ENCODE data around the gene CMTM7.
A peak's percentile ranks its signal among the peaks of the same experiment; 100 is the strongest.
"Not testable (repeated sequence)": the region's sequence is repeated elsewhere in the genome, so short reads cannot be mapped to it uniquely, and the experiment has no call there.

CMTM7 gene

DNA sequence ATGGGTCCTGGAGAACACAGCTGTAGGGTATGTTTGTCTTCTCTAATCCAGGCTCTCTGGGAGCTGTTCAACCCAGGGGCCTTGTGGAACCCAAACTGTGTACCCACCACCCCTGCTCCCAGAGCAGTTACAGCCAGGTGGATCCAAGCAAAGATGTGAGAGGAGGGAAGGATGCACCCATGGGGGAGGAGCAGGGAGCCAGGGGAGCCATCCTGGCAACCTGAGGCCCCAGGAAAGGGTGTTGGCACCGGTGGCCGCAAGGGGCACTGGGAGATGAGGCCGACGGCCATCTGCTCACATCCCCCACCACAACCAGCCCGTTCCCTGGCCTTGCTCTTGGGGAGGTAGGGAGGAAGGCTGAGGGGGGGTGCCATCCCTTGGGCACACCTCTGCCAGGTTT lies 67.8 kb downstream of the CMTM7 start:
- DNase-seq (ENCODE audit: low read depth, low spot score) = no peak

DNA sequence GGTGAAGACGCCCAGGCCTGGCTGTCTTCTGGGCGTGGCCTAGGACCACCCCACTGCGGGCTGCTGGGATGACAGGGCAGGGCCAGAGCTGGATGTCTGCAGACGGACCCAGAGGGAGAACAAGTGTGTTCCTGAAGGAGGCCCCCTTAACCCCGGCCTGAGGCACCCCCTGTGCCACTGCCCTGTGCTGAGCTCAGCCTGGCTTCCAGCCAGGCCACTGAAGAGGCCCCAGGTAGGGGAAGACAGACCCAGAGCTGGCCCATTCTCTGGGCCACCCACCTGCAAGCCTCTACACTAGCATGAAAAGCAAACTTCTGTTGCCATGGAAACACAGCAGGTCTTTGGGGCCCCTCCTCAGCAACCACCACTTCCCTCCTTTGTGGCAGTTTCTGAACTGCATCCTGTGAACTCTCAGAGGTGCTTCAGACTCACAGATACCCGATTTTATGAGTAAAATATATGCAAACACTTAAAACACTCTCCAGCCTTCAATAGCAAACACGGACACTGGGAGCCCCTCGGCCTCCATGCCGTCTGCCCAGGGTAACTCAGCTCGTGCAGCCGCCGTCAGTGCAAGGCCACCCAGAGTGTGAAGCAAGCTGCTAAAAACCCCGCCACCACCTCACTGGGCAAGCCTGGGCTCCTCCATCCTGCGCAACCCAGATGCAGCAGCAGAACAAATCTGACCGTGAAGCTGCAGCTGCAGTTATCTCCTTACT lies 68.5 kb downstream of the CMTM7 start:
- peak; percentile 86 for DNase-seq (ENCODE audit: low read depth, low spot score)

DNA sequence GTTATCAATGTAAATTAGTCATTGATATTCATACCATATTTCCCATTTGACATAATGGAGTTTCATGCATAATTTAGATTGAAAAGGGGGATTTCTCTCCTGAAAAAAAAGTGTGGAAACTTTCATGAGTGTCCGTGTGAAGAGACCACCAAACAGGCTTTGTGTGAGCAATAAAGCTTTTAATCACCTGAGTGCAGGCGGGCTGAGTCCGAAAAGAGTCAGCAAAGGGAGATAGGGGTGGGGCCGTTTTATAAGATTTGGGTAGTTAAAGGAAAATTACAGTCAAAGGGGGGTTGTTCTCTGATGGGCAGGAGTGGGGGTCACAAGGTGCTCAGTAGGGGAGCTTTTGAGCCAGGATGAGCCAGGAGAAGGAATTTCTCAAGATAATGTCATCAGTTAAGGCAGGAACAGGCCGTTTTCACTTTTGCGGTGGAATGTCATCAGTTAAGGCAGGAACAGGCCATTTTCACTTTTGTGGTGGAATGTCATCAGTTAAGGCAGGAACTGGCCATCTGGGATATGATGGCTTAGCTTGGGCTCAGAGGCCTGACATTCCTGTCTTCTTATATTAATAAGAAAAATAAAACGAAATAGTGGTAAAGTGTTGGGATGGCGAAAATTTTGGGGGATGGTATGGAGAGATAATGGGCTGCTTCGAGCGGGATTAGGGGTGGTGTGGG lies 69.3 kb downstream of the CMTM7 start:
- not testable (repeated sequence) for DNase-seq (ENCODE audit: low read depth, low spot score)

DNA sequence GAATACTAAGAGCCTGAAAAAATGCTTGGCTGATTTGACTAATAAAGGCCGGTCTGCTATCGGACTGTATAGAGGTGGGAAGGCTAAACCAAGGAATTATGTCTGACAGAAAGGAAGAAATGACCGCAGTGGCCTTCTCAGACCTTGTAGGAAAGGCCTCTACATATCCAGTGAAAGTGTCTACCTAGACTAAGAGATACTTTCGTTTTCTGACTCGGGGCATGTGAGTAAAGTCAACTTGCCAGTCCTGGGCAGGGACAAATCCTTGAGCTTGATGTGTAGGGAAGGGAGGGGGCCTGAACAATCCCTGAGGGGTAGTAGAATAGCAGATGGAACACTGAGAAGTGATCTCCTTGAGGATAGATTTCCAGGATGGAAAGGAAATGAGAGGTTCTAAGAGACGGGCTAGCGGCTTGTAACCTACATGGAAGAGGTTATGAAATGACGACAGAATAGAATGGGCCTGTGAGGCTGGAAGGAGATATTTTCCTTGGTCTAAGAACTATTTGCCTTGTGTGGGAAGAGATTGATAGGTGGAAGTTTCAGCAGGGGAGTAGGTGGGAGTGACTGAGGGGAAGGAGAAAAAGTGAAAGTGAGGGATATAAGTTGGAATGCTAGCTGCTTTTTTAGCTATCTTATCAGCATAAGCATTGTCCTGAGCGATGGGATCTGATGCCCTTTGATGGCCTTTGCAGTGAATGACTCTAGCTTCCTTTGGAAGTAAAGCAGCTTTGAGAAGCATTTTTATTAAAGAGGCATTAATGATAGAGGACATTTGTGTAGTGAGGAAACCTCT lies 70.7 kb downstream of the CMTM7 start:
- not testable (repeated sequence) for DNase-seq (ENCODE audit: low read depth, low spot score)

DNA sequence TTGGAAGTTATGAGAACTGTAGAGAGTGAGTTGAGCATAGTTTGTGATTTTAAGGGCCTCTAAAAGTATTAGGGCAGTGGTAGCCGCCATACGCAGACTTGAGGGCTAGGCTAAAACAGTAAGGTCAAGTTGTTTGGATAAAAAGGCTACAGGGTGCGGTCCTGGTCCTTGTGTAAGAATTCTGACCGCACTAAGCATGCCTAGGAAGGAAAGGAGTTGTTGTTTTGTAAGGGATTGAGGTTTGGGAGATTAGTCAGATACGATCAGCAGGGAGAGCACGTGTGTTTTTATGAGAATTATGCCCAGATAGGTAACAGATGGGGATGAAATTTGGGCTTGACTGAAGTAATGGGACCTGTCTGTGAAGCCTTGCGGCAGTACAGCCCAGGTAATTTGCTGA lies 71.8 kb downstream of the CMTM7 start:
- not testable (repeated sequence) for DNase-seq (ENCODE audit: low read depth, low spot score)

DNA sequence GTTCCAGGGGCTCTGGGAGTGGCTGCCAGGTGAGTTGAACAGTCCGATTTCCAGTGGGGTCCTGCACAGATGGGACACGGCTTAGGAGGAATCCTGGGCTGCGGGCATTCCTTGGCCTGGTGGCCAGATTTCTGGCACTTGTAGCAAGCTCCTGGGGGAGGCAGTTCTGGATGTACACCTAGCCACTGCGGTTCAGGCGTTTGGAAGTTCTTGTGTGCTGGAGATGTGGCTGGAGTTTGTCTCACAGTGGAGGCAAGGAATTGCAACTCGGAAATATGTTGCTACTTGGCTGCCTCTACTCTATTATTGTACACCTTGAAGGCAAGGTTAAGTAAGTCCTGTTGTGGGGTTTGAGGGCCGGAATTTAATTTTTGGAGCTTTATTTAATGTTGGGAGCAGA lies 73.1 kb downstream of the CMTM7 start:
- DNase-seq (ENCODE audit: low read depth, low spot score) = not testable (repeated sequence)

DNA sequence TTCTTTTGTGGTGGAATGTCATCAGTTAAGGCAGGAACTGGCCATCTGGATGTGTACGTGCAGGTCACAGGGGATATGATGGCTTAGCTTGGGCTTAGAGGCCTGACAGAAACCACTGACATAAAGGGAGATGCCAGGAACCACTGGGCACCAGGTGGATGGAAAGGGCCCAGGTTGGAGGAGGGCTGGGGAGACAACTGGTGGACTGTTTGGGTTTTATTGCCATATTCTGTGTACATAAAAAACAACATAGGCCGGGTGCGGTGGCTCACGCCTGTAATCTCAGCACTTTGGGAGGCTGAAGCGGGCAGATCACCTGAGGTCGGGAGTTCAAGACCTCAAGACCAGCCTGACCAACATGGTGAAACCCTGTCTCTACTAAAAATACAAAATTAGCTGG lies 75.2 kb downstream of the CMTM7 start:
- not testable (repeated sequence) for DNase-seq (ENCODE audit: low read depth, low spot score)

DNA sequence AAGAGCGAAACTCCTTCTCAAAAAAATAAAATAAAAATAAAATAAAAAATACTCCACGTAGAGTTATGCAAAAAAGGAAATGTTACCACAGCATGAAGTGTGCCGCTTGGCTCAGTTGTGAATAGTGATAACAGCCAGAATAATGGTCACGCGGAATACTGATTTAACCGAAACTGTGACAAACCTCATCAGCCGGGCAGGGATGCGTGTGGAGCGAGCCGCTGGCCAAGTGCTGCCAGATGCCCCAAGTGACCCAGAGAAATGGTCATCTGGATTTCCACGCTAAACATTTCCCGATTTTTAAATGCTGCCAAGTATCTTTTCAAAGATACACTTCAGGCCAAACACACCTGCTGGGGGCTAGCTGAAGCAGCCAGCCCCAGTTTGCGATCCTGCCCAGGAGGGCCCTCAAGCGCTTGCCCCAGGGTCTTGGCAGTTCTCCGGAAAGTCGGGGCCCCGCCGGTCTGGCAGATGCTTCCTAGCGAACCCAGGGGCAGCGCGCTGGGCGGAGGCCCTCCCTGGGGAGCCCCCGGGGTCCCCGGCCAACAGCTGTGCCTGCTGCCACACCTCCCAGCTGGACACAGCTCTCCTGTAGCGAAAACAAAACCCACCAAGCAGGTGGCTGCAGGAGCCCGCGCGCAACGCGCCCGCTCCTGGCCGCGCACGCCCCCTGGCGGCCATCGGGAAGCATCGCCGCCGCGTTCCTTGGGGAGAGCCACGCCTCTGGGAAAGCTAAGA lies 75.8 kb downstream of the CMTM7 start:
- DNase-seq (ENCODE audit: low read depth, low spot score) = peak; percentile 17

DNA sequence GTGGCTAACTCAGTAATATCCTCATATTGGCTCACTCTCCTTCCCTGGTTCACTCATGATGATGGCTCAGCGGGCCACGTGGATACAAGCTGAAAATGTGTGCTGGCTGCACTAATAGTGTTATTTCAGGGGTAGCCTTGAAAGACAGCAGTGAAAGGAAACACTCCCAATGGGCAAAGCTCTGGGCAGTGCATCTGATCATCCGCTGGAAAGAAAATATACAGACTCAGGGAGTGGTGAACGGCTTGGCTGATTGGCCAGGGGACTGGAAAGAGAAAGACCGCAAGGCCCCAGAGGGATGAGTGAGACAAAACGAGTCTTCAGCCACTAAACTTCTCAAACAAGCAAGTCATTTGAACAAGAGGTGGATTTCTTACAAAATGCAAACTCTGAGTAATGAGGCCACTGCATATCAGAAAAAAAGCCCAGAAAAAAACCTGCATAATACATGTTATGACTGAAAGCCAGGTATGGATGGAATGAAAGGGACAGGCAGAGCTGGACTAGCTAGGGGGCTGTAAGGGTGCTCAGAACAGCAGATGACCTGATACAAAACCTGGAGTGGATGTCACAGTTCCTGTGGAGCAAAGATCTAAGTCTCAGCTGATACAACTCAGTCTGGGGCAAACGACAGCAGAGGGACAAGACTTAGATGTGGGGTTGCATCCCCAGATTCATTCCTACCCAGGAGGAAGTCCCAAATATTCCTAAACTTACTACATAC lies 77.7 kb downstream of the CMTM7 start:
- no peak for DNase-seq (ENCODE audit: low read depth, low spot score)

DNA sequence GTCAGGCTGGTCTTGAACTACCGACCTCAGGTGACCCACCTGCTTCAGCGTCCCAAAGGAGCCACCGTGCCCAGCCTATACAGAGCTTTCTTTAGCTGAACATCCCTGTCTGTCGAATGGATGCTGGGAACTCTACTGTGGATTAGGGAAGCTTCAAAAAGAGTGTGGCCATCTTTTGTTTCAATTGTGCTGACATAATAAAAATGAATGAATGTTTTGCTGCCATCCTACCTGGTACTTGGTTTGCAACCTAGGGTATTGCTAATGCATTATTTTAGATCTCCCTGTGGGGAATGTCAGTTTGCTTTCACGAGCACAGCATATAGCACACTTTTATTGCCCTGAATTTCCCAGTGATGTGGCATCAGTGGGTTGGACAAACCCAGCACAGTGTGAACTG lies 78.7 kb downstream of the CMTM7 start:
- DNase-seq (ENCODE audit: low read depth, low spot score) = no peak

DNA sequence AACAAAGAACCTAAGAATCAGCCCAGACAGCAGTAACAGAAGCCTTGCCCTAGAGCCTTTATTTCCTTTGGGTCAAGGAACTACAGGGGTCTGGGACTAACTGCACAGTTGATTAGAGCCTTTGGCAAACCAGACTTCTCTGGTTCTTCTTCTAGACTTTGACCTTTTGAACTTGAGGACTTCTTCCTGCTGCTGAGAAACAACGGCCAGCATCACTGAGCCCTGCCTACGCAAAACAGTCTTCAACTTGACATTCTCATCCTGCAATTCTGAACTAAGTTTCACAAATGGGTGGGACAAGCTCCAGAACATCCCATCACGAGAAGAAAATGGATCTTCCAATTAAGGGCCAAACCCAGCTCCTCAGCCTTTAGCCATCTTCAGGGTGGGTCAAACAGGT lies 79.6 kb downstream of the CMTM7 start:
- DNase-seq (ENCODE audit: low read depth, low spot score) = no peak

DNA sequence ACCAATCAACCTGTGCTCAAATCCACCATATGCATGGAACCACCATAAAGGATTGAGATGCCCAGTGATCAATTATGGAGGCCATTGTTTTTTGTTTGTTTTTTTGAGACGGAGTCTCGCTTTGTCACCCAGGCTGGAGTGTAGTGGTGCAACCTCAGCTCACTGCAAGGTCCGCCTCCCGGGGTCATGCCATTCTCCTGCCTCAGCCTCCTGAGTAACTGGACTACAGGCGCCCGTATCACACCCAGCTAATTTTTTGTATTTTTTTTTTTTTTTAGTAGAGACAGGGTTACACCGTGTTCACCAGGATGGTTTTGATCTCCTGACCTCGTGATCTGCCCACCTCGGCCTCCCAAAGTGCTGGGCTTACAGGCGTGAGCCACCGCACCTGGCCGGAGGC lies 80.5 kb downstream of the CMTM7 start:
- not testable (repeated sequence) for DNase-seq (ENCODE audit: low read depth, low spot score)

DNA sequence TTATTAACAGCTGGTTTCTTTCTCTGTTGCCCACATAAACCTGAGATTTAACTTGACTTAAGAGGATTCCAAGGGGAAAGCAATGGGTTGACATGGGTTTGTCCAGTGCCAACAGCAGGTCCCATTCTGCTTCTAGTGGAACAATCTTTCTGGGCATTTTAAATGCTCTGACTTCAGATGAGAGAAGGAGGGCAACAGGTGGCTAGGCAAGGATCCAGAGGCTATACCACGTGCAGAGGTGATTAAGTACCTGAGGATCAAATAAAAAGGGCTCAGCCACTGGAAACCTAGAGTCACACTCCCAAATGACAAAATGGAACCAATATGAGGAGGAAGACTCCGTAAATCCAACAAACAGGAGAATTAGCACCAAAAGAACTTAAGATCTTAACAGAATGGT lies 82.5 kb downstream of the CMTM7 start:
- DNase-seq (ENCODE audit: low read depth, low spot score) = no peak

DNA sequence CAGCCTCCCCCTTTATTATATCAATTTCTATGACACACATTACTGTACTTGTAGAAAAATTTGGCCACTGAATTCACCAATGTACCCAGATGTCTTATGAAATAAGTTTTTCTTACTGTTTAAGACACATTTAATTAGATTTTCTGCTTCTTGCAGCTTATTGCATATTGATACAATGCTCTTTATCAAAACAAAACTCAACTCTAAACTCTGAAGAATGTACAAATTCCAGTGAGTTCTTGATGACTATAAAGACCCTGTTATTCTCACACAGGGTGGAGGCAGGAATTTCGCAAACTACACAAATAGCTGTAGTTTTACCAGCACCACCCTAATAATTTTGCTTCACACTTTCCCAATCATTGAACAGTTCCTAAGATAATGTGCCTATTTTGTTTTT lies 89.0 kb downstream of the CMTM7 start:
- no peak for DNase-seq (ENCODE audit: low read depth, low spot score)

DNA sequence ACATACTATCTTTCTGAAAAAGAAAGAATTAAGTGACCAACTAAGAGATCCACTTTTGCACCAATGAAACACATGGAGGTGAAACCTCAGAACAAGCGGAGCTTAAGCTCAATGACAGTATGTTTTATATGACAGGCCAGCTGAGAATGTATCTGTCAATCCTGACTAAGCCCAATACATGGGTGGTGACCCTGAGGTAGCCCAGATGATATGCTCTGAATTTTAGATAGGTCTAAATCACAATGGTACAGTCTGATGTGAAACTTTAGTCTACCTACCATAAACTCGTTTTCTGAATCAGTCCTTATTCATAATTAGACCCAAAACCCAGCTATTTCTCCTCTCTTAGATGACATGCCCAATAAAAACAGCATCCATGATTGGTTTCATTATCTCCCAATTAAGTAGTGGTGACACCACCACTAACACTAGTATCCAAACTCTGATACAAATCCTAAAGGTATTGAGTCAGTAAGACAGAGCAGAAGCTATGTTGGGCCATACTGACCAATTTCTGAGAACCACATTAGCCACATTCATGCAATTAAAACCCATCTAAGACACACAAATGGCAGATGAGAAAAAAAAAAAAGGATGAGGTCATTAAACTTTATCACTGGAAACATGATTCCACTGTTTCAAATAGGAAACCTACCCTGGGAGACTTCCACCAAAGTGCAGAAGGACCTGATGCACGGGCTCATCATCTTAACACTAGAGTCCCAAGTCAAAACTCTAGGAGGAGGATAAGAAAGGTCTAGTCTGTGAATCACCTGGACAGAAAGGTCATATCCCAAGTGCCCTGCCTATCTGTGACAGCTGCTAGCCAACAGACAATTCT lies 90.4 kb downstream of the CMTM7 start:
- DNase-seq (ENCODE audit: low read depth, low spot score) = no peak

DNA sequence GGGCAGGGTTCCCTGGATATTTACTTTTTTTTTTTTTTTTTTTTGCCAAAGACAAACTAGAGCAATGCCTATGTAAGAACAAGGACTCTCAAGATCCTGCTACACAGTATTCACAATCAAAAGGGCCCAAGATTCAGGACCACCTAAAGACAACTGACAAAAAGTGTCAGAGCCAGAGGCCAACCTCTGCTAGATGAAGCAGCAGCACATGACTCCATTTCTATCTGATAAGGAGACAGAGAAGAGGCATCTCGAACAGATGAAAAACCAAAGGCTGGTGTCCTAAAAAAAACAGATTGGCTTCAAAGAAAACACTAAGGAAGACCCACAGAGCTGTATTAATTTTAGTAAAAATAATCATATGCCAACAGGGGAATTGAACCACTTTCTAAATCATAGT lies 91.0 kb downstream of the CMTM7 start:
- DNase-seq (ENCODE audit: low read depth, low spot score) = no peak

DNA sequence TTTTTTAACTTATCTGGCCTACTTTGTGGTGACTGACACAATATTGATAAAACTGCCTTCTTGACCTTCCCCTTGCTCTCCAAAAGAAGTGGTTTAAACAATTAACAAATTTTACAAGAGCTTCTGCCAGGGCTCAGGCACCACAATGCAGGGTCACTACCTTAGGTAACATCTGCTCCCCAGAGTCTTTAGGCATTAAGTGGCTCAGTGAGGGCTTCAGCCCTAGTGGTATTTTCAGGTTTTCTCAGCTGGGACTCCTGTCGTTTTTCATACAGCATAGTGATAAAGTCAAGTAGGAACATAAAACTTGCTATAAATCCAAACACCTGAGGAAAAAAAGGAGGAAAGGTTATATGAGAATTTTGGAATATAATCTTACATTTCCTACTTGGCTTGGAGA lies 92.1 kb downstream of the CMTM7 start:
- DNase-seq (ENCODE audit: low read depth, low spot score) = no peak

DNA sequence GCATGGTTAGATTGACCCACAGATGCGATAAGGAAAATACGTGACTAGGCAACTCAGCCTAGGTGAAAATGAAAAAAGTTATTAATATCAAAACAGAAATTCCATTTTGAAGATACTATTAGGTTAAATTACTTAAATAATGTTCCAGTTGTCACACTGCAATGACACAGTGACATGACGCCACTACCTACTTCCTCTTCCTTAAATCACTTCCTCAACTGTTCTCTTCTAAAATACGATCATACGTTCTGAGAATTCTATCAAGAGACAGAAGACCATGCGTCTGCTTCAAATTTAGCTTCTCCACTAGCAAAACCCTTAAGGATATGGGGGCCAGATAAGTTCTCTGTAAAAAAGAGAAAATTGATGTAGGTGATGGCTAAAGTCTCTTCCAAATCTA lies 92.8 kb downstream of the CMTM7 start:
- no peak for DNase-seq (ENCODE audit: low read depth, low spot score)

DNA sequence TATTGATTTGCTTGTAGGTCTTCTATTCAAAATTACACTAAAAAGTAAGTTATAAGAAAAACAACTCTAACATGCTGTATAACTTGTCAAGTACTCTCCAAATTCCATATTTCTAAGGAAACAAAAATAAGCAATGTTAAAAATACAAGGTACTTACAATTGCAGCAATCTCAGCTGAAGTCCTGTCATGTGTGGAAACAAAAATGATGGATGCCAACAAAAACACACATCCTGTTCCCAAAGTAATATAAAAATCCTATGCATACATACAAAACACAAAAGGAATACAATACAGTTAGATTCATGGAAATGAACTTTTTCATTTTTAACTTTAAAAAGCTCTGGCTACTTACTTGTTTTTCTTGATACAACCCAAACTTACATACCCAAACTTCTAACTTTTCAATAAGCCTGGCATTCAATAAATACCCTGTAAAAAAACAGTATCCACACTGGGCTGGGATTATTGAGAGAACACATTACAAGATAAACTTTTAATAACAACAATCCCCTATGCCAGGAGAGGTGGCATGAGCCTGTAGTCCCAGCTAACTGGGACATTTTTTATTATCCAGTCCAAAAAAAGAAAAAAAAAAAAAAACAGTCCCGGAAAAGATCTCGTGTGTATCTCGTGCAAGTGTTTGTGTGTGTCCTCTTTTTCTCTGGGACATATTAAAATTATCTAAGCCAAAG lies 96.3 kb downstream of the CMTM7 start:
- DNase-seq (ENCODE audit: low read depth, low spot score) = no peak

Data from iPS DF 19.7 (cell line).